ENCODE measurements around the gene PBX3. TPM values are rescaled to one million over a fixed set of nuclear protein-coding genes. Genes with fewer than 3 reads are reported as not detected.

The PBX3 gene
- total RNA-seq, 1 experiment from 2014 or later = 46.0 TPM

- H3K36me3 Mint-ChIP-seq (ENCODE audit: insufficient read depth in 1 of 3, low read depth in 3 of 3) = peaks cover 1 to 8% (median 4%) of the 10 kb centered on the region in 3 experiments; a peak in 3 of 7 replicates
- no peak overlapping the region for H2BK20ac ChIP-seq (ENCODE audit: low read depth, low read length, poor library complexity, severe bottlenecking)
- peak overlapping the region; percentile 23; a peak in 2 of 5 replicates for H3K4me3 Mint-ChIP-seq
- no peak overlapping the region for H4K5ac ChIP-seq (ENCODE audit: insufficient read length, low read depth, low read length)
- no peaks in the 10 kb centered on the region for H3K9me3 ChIP-seq (ENCODE audit: control insufficient read depth, low read depth, low read length)
- H3K9ac ChIP-seq (ENCODE audit: extremely low read depth, insufficient read length, low read length) = no peak overlapping the region
- no peaks in the 10 kb centered on the region for H3K27me3 ChIP-seq (ENCODE audit: insufficient read depth, low read length)
- H3K23me2 ChIP-seq (ENCODE audit: insufficient read length, low read depth, low read length, poor library complexity, severe bottlenecking) = peaks cover 2% of the 10 kb centered on the region
- H3K27me3 Mint-ChIP-seq (ENCODE audit: low read depth) = no peaks in the 10 kb centered on the region
- TF ChIP-seq CTCF (conservative IDR thresholded peaks at IDR 0.05) = no peak
- no peak overlapping the region for H2BK5ac ChIP-seq (ENCODE audit: insufficient read length, low read length)
- no peak overlapping the region for H2AK5ac ChIP-seq (ENCODE audit: insufficient read length, low read length)
- no peak overlapping the region for H3K56ac ChIP-seq (ENCODE audit: insufficient read length, low read depth, low read length)
- no peak overlapping the region for H3K4me2 ChIP-seq (ENCODE audit: insufficient read depth, insufficient read length, low read length)
- H3K79me2 ChIP-seq (ENCODE audit: insufficient read depth, low read length) = no peaks in the 10 kb centered on the region
- H3K18ac ChIP-seq (ENCODE audit: insufficient read length, low read depth, low read length) = no peak overlapping the region
- peak overlapping the region in 1 of 3 experiments; percentile 88; a peak in 3 of 7 replicates for H3K27ac Mint-ChIP-seq
- H2BK15ac ChIP-seq (ENCODE audit: low read depth, low read length) = no peak overlapping the region
- no peak overlapping the region for H2BK120ac ChIP-seq (ENCODE audit: low read depth, low read length, poor library complexity, severe bottlenecking)
- no peak overlapping the region for H3K14ac ChIP-seq (ENCODE audit: insufficient read depth, low read length)
- H4K91ac ChIP-seq (ENCODE audit: insufficient read length, low read depth, low read length) = no peak overlapping the region
- no peak overlapping the region for H3K23ac ChIP-seq (ENCODE audit: insufficient read length, low read depth, low read length)
- no peak overlapping the region for H4K8ac ChIP-seq (replicated peaks; ENCODE audit: insufficient read length, low read depth, low read length)
- H3T11ph ChIP-seq (ENCODE audit: low read length) = no peak overlapping the region
- H3K27ac ChIP-seq (ENCODE audit: insufficient read length, low read depth, low read length) = no peak overlapping the region
- WGBS (ENCODE audit: extremely low coverage, insufficient read length, low lambda C conversion rate) = no CpG with 5 or more reads among the region's 1 CpG
- peaks cover 8% of the 10 kb centered on the region; the same call in 1 of the 2 replicates for H3K4me1 ChIP-seq (ENCODE audit: insufficient read depth, low read length)
- H4K20me1 ChIP-seq (ENCODE audit: control insufficient read depth, insufficient read depth, insufficient read length) = no peaks in the 10 kb centered on the region
- DNase-seq = no peak
- no peaks in the 10 kb centered on the region for H3K9me3 Mint-ChIP-seq
- H3K4me1 Mint-ChIP-seq = peaks cover 82 to 89% of the 10 kb centered on the region in 2 experiments
- H3K4ac ChIP-seq (ENCODE audit: low read depth, low read length) = no peak overlapping the region
- H3K79me1 ChIP-seq (ENCODE audit: insufficient read depth, low read depth, low read length, poor library complexity, severe bottlenecking) = no peaks in the 10 kb centered on the region
- H2AFZ ChIP-seq (ENCODE audit: low read length) = no peak overlapping the region
- no peak overlapping the region for H2BK12ac ChIP-seq (ENCODE audit: insufficient read length, low read depth, low read length)
Measured at GRCh38 chr9:125755340-125755739, 8.2 kb downstream of the PBX3 start.
